K562 (cell line): ENCODE results near the gene THEM4. TPM values are rescaled to one million over a fixed set of nuclear protein-coding genes. Genes with fewer than 3 reads are reported as not detected.

Experiments
- ATAC-seq: fragments of 200-7000 bp; cut with Tn5 transposase; 3 replicates; pipeline ENCODE4 v1.9.1; 2020; ENCODE audit warnings: moderate library complexity
- BruUV-seq: library from RNA; stranded (reverse); fragments of 400-500 nt; replicated peaks from 2 replicates; lab custom pipeline; 2021; lab: Mats Ljungman, UMichigan
- CTCF ChIA-PET: fragments of 300-600 bp; formaldehyde crosslinking; extraction: SDS; loops from one replicate; lab custom pipeline; 2021; ENCODE audit warnings: low intra/inter-chr PET ratio; lab: Yijun Ruan, JAX
- POLR2A ChIA-PET: fragments of 300-600, 350-650 bp; sonication (Branson Sonifier 250); formaldehyde crosslinking; extraction: SDS; loops from one replicate; lab custom pipeline; 2021; ENCODE audit warnings: antibody characterized with exemption, inconsistent platforms; lab: Yijun Ruan, JAX
- DNase-seq, 4 experiments: peaks; one replicate each; pipeline versions ENCODE4 v3.0.0 to v3.0.0-alpha.2; 2011 to 2018; ENCODE audit warnings: low spot score in 3 of 4, mixed read lengths in 3 of 4; ENCODE audit errors: extremely low read depth in 1 of 4
- FAIRE-seq: peaks from 2 replicates; lab custom pipeline; 2011; peaks lifted over from hg19 to GRCh38; lab: Jason Lieb, UNC
- H2AFZ ChIP-seq: 2 replicates; pipeline ENCODE4 v1.6.0; 2011; ENCODE audit warnings: low read depth, low read length, control low read depth, inconsistent platforms
- H3K27ac ChIP-seq: fragments of 200-600 bp; 3 replicates; pipeline ENCODE4 v1.8.0; 2011; ENCODE audit warnings: low read depth, mild to moderate bottlenecking, control low read depth, inconsistent platforms, low read length, moderate library complexity, mixed read lengths; ENCODE audit errors: extremely low read depth
- H3K27me3 ChIP-seq, 2 experiments: fragments of 300-600 bp in 1 of 2; 2 replicates in 1 of 2; 3 replicates in 1 of 2; pipeline versions ENCODE4 v1.6.0 to v1.8.0; 2011; ENCODE audit warnings: inconsistent platforms in 2 of 2, low read length in 2 of 2, mild to moderate bottlenecking in 1 of 2, mixed read lengths in 1 of 2, moderate library complexity in 1 of 2; ENCODE audit not compliant: control insufficient read depth in 2 of 2, insufficient read depth in 2 of 2
- H3K36me3 ChIP-seq: fragments of 300-600 bp; 3 replicates; pipeline ENCODE4 v1.8.0; 2011; ENCODE audit warnings: mild to moderate bottlenecking, low read length, inconsistent platforms; ENCODE audit not compliant: control insufficient read depth, insufficient read depth
- H3K4me1 ChIP-seq, 2 experiments: fragments of 200-600 bp in 1 of 2; replicated peaks in 1 of 2; 2 replicates in 1 of 2; 3 replicates in 1 of 2; pipeline versions ENCODE4 v1.5.1 to v1.8.0; 2011; ENCODE audit warnings: inconsistent platforms in 2 of 2, low read length in 2 of 2, mild to moderate bottlenecking in 1 of 2, mixed read lengths in 1 of 2, moderate library complexity in 1 of 2; ENCODE audit not compliant: control insufficient read depth in 2 of 2, insufficient read depth in 2 of 2
- H3K4me2 ChIP-seq: 2 replicates; pipeline ENCODE4 v1.6.1; 2011; ENCODE audit warnings: low read length, control low read depth, inconsistent platforms, mixed read lengths; ENCODE audit not compliant: insufficient read depth
- H3K4me3 ChIP-seq: fragments of 200-600 bp; sonication (generic), shearing (Covaris generic); 2 replicates; pipeline ENCODE4 v1.5.1; 2016; ENCODE audit warnings: control low read depth, inconsistent platforms
- H3K79me2 ChIP-seq: fragments of 200-600 bp; 3 replicates; pipeline ENCODE4 v1.8.0; 2011; ENCODE audit warnings: low read length, inconsistent platforms; ENCODE audit not compliant: control insufficient read depth, insufficient read depth
- H3K9ac ChIP-seq, 2 experiments: 2 replicates each; pipeline versions ENCODE4 v1.6.0 to v1.6.1; 2011; ENCODE audit warnings: low read depth in 2 of 2, low read length in 2 of 2, control low read depth in 1 of 2, inconsistent platforms in 1 of 2, mild to moderate bottlenecking in 1 of 2, mixed read lengths in 1 of 2; ENCODE audit not compliant: insufficient read depth in 1 of 2
- H3K9me1 ChIP-seq: one replicate; pipeline ENCODE4 v1.6.0; 2011; ENCODE audit warnings: inconsistent platforms, mild to moderate bottlenecking, low read length, moderate library complexity; ENCODE audit not compliant: control insufficient read depth, insufficient read depth
- H3K9me3 ChIP-seq: replicated peaks from 2 replicates; pipeline ENCODE4 v1.5.1; 2011; ENCODE audit warnings: low read depth, low read length, inconsistent platforms; ENCODE audit not compliant: control insufficient read depth, insufficient read depth
- H4K20me1 ChIP-seq: replicated peaks from 2 replicates; pipeline ENCODE4 v1.6.1; 2011; ENCODE audit warnings: low read length, inconsistent platforms, mixed read lengths; ENCODE audit not compliant: control insufficient read depth, insufficient read depth
- BRF1 ChIP-seq: IDR thresholded peaks from 3 replicates; pipeline ENCODE4 v1.6.1; 2011; ENCODE audit warnings: borderline replicate concordance, mild to moderate bottlenecking; ENCODE audit not compliant: insufficient read length; ENCODE audit errors: extremely low read depth
- C11orf30 ChIP-seq: fragments of 450-650 bp; IDR thresholded peaks from 2 replicates; pipeline ENCODE4 v1.6.1; 2016; ENCODE audit warnings: low read depth, mild to moderate bottlenecking
- EGR1 ChIP-seq: fragments of 450-650 bp; conservative IDR thresholded peaks from 2 replicates; pipeline ENCODE4 v1.6.1; 2017; ENCODE audit warnings: mild to moderate bottlenecking
- ELF1 ChIP-seq: fragments of 200-800 bp; sonication (Bioruptor generic); IDR thresholded peaks from 2 replicates; pipeline ENCODE4 v1.6.1; 2016; ENCODE audit warnings: missing genetic modification characterization, missing compliant biosample characterization
- MAFG ChIP-seq: fragments of 450-650 bp; conservative IDR thresholded peaks from 2 replicates; pipeline ENCODE4 v1.6.1; 2016; ENCODE audit warnings: missing genetic modification characterization, missing compliant biosample characterization
- MYNN ChIP-seq, 2 experiments: sonication (generic); formaldehyde crosslinking in 1 of 2; IDR thresholded peaks; 2 replicates each; pipeline versions ENCODE4 v1.5.0 to v1.6.1; 2016 to 2020; ENCODE audit warnings: antibody characterized with exemption in 1 of 2, missing genetic modification reagents in 1 of 2
- NCOA6 ChIP-seq: fragments of 450-650 bp; IDR thresholded peaks from 2 replicates; pipeline ENCODE4 v1.6.1; 2017; ENCODE audit warnings: mild to moderate bottlenecking
- NFYB ChIP-seq: IDR thresholded peaks from 2 replicates; pipeline ENCODE4 v1.6.1; 2011; ENCODE audit warnings: mild to moderate bottlenecking, moderate library complexity; ENCODE audit not compliant: insufficient read length; ENCODE audit errors: extremely low read depth
- RAD51 ChIP-seq: fragments of 450-650 bp; IDR thresholded peaks from 2 replicates; pipeline ENCODE4 v1.7.1; 2016; ENCODE audit warnings: low read depth, mild to moderate bottlenecking, borderline replicate concordance
- ZNF316 ChIP-seq: fragments of 450-650 bp; IDR thresholded peaks from 2 replicates; pipeline ENCODE4 v1.6.1; 2016
- ZNF583 ChIP-seq: fragments of 250-450 bp; sonication (Bioruptor Pico); IDR thresholded peaks from 2 replicates; pipeline ENCODE4 v1.4.0; 2020
- ZNF778 ChIP-seq: fragments of 450-650 bp; formaldehyde crosslinking; IDR thresholded peaks from 2 replicates; pipeline ENCODE4 v1.4.0; 2020; ENCODE audit warnings: mild to moderate bottlenecking, moderate library complexity
- WGBS: fragments of 100-300 bp; shearing (Covaris generic); methylation state at CpG from one replicate; pipeline ENCODE4 v1.1.6; 2016; ENCODE audit warnings: low coverage, mixed read lengths; ENCODE audit not compliant: insufficient coverage; ENCODE audit errors: missing lambda C conversion rate; 5-methylcytosine and 5-hydroxymethylcytosine counted together
- in situ Hi-C: fragments of 300-500 bp; cut with MboI; formaldehyde crosslinking; loops from 4 replicates; pipeline ENCODE4 v1.15.0; 2018; ENCODE audit warnings: inconsistent platforms, mixed read lengths
- intact Hi-C: fragments of 100-400 bp; cut with micrococcal nuclease; formaldehyde crosslinking; loops from 2 replicates; pipeline ENCODE4 v1.14.2; 2022
- polyA plus RNA-seq, 8 experiments: library from polyadenylated mRNA; depleted of rRNA in 4 of 8; stranded (reverse) in 5 of 8; unstranded in 3 of 8; fragments of >200 nt; fragmentation: Nextera tagmentation in 2 of 8; fragmentation: Illumina TruSeq in 1 of 8; extraction: Ambion mirVana in 2 of 8; extraction: Trizol in 1 of 8; gene quantifications; 2 replicates each; pipeline versions ENCODE4 v1.2.1 to v1.2.3, GENCODE V29; 2011 to 2014; ENCODE audit warnings: inconsistent platforms in 1 of 8, missing spikeins in 1 of 8
- total RNA-seq, 7 experiments: library from RNA; depleted of rRNA in 6 of 7; stranded (reverse); fragments of >200 nt in 6 of 7; fragmentation: Illumina TruSeq in 2 of 7; extraction: Trizol in 2 of 7; gene quantifications; 2 replicates each; pipeline versions ENCODE4 v1.2.1 to v1.2.3, GENCODE V29; 2011 to 2021; ENCODE audit warnings: low replicate concordance in 1 of 7
- TF ChIP-seq, protein P1 (sequence below), 2 experiments: fragments of 450-650 bp; IDR thresholded peaks; 2 replicates each; pipeline ENCODE4 v1.6.1; 2018; ENCODE audit warnings: mild to moderate bottlenecking in 2 of 2, low read depth in 1 of 2; ENCODE audit not compliant: partially characterized antibody in 2 of 2

The THEM4 gene
- total and polyA plus RNA-seq, 9 of the 15 experiments (the other 6 are each of a cell fraction or from before 2014, with no cell fraction given): 8.6 to 71.9 (median 35.3) TPM

DNA sequence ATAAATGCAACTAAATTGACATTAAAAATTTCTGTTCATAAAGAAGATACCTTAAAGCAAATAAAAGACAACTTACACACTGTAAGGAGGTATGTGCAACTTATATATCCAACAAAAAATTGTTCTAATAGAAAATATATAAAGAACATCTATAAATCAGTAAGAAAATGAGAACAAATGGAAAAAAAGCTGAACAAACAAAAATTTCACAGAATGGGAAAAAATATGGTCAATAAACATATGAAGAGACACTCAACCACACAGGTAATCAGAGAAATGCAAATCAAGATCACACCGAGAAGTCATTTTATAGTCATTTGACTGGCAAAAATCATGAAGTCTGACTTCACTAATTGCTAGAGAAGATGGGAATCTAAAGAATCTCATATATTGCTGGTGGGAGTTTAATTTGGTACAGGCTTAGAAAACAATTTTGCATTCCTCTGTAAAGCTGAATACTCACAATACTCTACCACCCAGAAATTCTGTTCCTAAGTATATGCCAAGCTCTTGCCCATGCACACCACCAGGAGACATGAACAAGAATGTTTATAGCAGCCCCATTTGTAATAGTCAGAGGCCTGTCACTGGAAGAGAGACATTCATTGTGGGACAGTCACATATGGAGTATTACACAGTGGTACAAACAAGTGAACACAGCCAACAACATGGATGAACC, 33.8 kb downstream of the THEM4 start:
- TF ChIP-seq NFYB (no peak), MAFG (tag) (peak; percentile 29; the same call in 1 of the 2 replicates), BRF1 (no peak), NCOA6 (no peak), RAD51 (no peak), ZNF316 (peak; percentile 87), ELF1 (no peak), ZNF778 (no peak), ZNF583 (CRISPR knock-in tag) (no peak), C11orf30 (peak; percentile 63), EGR1 (no peak), MYNN (IDR thresholded peaks at IDR 0.05) (no peak), MYNN (CRISPR knock-in tag; IDR thresholded peaks at IDR 0.05) (no peak)
- TF ChIP-seq, protein P1, sequence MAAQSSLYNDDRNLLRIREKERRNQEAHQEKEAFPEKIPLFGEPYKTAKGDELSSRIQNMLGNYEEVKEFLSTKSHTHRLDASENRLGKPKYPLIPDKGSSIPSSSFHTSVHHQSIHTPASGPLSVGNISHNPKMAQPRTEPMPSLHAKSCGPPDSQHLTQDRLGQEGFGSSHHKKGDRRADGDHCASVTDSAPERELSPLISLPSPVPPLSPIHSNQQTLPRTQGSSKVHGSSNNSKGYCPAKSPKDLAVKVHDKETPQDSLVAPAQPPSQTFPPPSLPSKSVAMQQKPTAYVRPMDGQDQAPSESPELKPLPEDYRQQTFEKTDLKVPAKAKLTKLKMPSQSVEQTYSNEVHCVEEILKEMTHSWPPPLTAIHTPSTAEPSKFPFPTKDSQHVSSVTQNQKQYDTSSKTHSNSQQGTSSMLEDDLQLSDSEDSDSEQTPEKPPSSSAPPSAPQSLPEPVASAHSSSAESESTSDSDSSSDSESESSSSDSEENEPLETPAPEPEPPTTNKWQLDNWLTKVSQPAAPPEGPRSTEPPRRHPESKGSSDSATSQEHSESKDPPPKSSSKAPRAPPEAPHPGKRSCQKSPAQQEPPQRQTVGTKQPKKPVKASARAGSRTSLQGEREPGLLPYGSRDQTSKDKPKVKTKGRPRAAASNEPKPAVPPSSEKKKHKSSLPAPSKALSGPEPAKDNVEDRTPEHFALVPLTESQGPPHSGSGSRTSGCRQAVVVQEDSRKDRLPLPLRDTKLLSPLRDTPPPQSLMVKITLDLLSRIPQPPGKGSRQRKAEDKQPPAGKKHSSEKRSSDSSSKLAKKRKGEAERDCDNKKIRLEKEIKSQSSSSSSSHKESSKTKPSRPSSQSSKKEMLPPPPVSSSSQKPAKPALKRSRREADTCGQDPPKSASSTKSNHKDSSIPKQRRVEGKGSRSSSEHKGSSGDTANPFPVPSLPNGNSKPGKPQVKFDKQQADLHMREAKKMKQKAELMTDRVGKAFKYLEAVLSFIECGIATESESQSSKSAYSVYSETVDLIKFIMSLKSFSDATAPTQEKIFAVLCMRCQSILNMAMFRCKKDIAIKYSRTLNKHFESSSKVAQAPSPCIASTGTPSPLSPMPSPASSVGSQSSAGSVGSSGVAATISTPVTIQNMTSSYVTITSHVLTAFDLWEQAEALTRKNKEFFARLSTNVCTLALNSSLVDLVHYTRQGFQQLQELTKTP (IDR thresholded peaks at IDR 0.05; ENCODE audit: low read depth in 1 of 2, partially characterized antibody in 2 of 2): no peak
- BruUV-seq: no TSS peak
- no peak for ATAC-seq
- no peaks in the 10 kb centered on the region for H3K27me3 ChIP-seq
- H3K9ac ChIP-seq: no peak overlapping the region
- no peak overlapping the region for H3K4me3 ChIP-seq
- H3K27ac ChIP-seq: no peak overlapping the region
- in situ Hi-C loops (no loop called here), intact Hi-C loops (no loop called here)
- FAIRE-seq: no peak
- peaks cover 3% of the 10 kb centered on the region for H3K9me1 ChIP-seq
- H2AFZ ChIP-seq: no peak overlapping the region
- H3K36me3 ChIP-seq: peaks cover 40% of the 10 kb centered on the region; the same call in 2 of the 3 replicates
- no peaks in the 10 kb centered on the region for H3K4me1 ChIP-seq
- H3K4me2 ChIP-seq: no peak overlapping the region
- no peak for DNase-seq
- H3K9me3 ChIP-seq: no peaks in the 10 kb centered on the region
- ChIA-PET CTCF (no interaction called here), POLR2A (interaction anchor here (0.6 kb wide), 1 partner anchor 281 kb away, joined by 3 read pairs; no protein-coding TSS in a partner anchor)
- no peaks in the 10 kb centered on the region for H4K20me1 ChIP-seq
- 81% methylated on average over 1 of the region's 1 CpG for WGBS
- no peaks in the 10 kb centered on the region for H3K79me2 ChIP-seq
